HEK293 (cell line): ENCODE measurements around the gene LHFPL6.

Experiments
- CTCF ChIA-PET: fragments of 350-600 bp; formaldehyde crosslinking; extraction: SDS; loops from one replicate; lab custom pipeline; 2021; ENCODE audit warnings: antibody characterized with exemption; lab: Yijun Ruan, JAX
- POLR2A ChIA-PET: fragments of 300-600 bp; formaldehyde crosslinking; extraction: SDS; loops from one replicate; lab custom pipeline; 2020; ENCODE audit warnings: antibody characterized with exemption, inconsistent platforms; lab: Yijun Ruan, JAX
- H3K27ac ChIP-seq: fragments of 200-500 bp; sonication (Bioruptor generic); 2 replicates; pipeline ENCODE4 v1.5.1; 2014; ENCODE audit warnings: low read depth, low read length, control low read depth, inconsistent platforms; ENCODE audit errors: extremely low read depth
- H3K36me3 ChIP-seq, 2 experiments: fragments of 200-500 bp in 1 of 2; sonication (Bioruptor generic) in 1 of 2; 1 replicate in 1 of 2; 2 replicates in 1 of 2; pipeline ENCODE4 v1.5.1; 2014 to 2017; ENCODE audit warnings: inconsistent platforms in 2 of 2, low read length in 2 of 2; ENCODE audit not compliant: control insufficient read depth in 2 of 2, insufficient read depth in 1 of 2
- H3K4me1 ChIP-seq: fragments of 200-500 bp; sonication (Bioruptor generic); 2 replicates; pipeline ENCODE4 v1.5.1; 2014; ENCODE audit warnings: mild to moderate bottlenecking, low read length, inconsistent platforms; ENCODE audit not compliant: control insufficient read depth, insufficient read depth
- H3K4me3 ChIP-seq: 2 replicates; pipeline ENCODE4 v1.5.1; 2011; ENCODE audit warnings: low read depth, mild to moderate bottlenecking, control low read depth, low read length, moderate library complexity
- H3K9me3 ChIP-seq: fragments of 200-500 bp; sonication (Bioruptor generic); 2 replicates; pipeline ENCODE4 v1.5.1; 2014; ENCODE audit warnings: low read depth, low read length, inconsistent platforms; ENCODE audit not compliant: control insufficient read depth, insufficient read depth
- BCL11B ChIP-seq: fragments of 450-650 bp; formaldehyde crosslinking; IDR thresholded peaks from 2 replicates; pipeline ENCODE4 v1.5.1; 2016; ENCODE audit warnings: low read depth, missing biosample characterization, missing genetic modification characterization
- KLF7 ChIP-seq: fragments of 450-650 bp; formaldehyde crosslinking; IDR thresholded peaks from 2 replicates; pipeline ENCODE4 v1.5.1; 2016; ENCODE audit warnings: missing biosample characterization, missing genetic modification characterization, borderline replicate concordance
- OSR2 ChIP-seq: fragments of 450-650 bp; formaldehyde crosslinking; IDR thresholded peaks from 2 replicates; pipeline ENCODE4 v1.5.1; 2016; ENCODE audit warnings: missing biosample characterization, missing genetic modification characterization
- PATZ1 ChIP-seq: fragments of 450-650 bp; formaldehyde crosslinking; IDR thresholded peaks from 2 replicates; pipeline ENCODE4 v1.5.1; 2016; ENCODE audit warnings: missing biosample characterization, missing genetic modification characterization
- PBX3 ChIP-seq: sonication (generic); formaldehyde crosslinking; IDR thresholded peaks from 2 replicates; pipeline ENCODE4 v1.8.1; 2022; ENCODE audit warnings: mild to moderate bottlenecking, moderate library complexity, missing genetic modification reagents
- ZFP69B ChIP-seq: fragments of 450-650 bp; formaldehyde crosslinking; IDR thresholded peaks from 2 replicates; pipeline ENCODE4 v1.5.1; 2016; ENCODE audit warnings: missing biosample characterization, missing genetic modification characterization
- ZNF133 ChIP-seq: fragments of 450-650 bp; formaldehyde crosslinking; IDR thresholded peaks from 2 replicates; pipeline ENCODE4 v1.5.1; 2016; ENCODE audit warnings: missing biosample characterization, missing genetic modification characterization
- ZNF280D ChIP-seq: fragments of 450-650 bp; formaldehyde crosslinking; IDR thresholded peaks from 2 replicates; pipeline ENCODE4 v1.5.1; 2016; ENCODE audit warnings: missing biosample characterization, missing genetic modification characterization
- ZNF292 ChIP-seq: fragments of 450-650 bp; formaldehyde crosslinking; IDR thresholded peaks from 2 replicates; pipeline ENCODE4 v1.5.1; 2016; ENCODE audit warnings: low read depth, missing biosample characterization, missing genetic modification characterization, borderline replicate concordance
- ZNF335 ChIP-seq: fragments of 450-650 bp; formaldehyde crosslinking; conservative IDR thresholded peaks from 2 replicates; pipeline ENCODE4 v1.5.1; 2016; ENCODE audit warnings: missing biosample characterization, missing genetic modification characterization
- ZNF394 ChIP-seq: fragments of 450-650 bp; formaldehyde crosslinking; IDR thresholded peaks from 2 replicates; pipeline ENCODE4 v1.5.1; 2016; ENCODE audit warnings: missing biosample characterization, missing genetic modification characterization, mild to moderate bottlenecking, moderate library complexity, borderline replicate concordance
- ZNF416 ChIP-seq: fragments of 450-650 bp; formaldehyde crosslinking; IDR thresholded peaks from 2 replicates; pipeline ENCODE4 v1.5.1; 2016; ENCODE audit warnings: missing biosample characterization, missing genetic modification characterization
- ZNF433 ChIP-seq: fragments of 450-650 bp; formaldehyde crosslinking; IDR thresholded peaks from 2 replicates; pipeline ENCODE4 v1.5.1; 2016; ENCODE audit warnings: missing biosample characterization, missing genetic modification characterization, low read depth
- ZNF449 ChIP-seq: fragments of 450-650 bp; formaldehyde crosslinking; IDR thresholded peaks from 2 replicates; pipeline ENCODE4 v1.5.1; 2017; ENCODE audit warnings: missing biosample characterization, mild to moderate bottlenecking, missing genetic modification characterization, moderate library complexity
- ZNF514 ChIP-seq: fragments of 450-650 bp; formaldehyde crosslinking; IDR thresholded peaks from 2 replicates; pipeline ENCODE4 v1.5.1; 2016; ENCODE audit warnings: missing biosample characterization, missing genetic modification characterization
- ZNF645 ChIP-seq: fragments of 450-650 bp; formaldehyde crosslinking; IDR thresholded peaks from 2 replicates; pipeline ENCODE4; 2016; ENCODE audit warnings: missing biosample characterization, missing genetic modification characterization
- ZNF791 ChIP-seq: fragments of 450-650 bp; formaldehyde crosslinking; IDR thresholded peaks from 2 replicates; pipeline ENCODE4 v1.5.1; 2016; ENCODE audit warnings: missing biosample characterization, missing genetic modification characterization
- ZSCAN16 ChIP-seq: fragments of 450-650 bp; formaldehyde crosslinking; IDR thresholded peaks from 2 replicates; pipeline ENCODE4 v1.5.1; 2016; ENCODE audit warnings: missing biosample characterization, missing genetic modification characterization
- ZSCAN18 ChIP-seq: fragments of 450-650 bp; formaldehyde crosslinking; IDR thresholded peaks from 2 replicates; pipeline ENCODE4 v1.5.1; 2016; ENCODE audit warnings: missing biosample characterization, missing genetic modification characterization
- ZSCAN30 ChIP-seq: fragments of 450-650 bp; IDR thresholded peaks from 2 replicates; pipeline ENCODE4 v1.5.1; 2018; ENCODE audit warnings: missing biosample characterization, mild to moderate bottlenecking, missing genetic modification characterization, moderate library complexity

The LHFPL6 gene

GRCh38 chr13:39498471-39499114 lies 104.4 kb downstream of the LHFPL6 start:
- Histone ChIP-seq H3K27ac (no peak overlapping the region), H3K4me3 (no peak overlapping the region), H3K9me3 (no peaks in the 10 kb centered on the region), H3K36me3 (no peaks in the 10 kb centered on the region), H3K4me1 (no peaks in the 10 kb centered on the region)
- TF ChIP-seq ZFP69B (no peak), ZNF433 (tag by site-specific recombination) (no peak), ZNF645 (no peak), ZNF791 (tag by site-specific recombination) (no peak), ZSCAN30 (tag by site-specific recombination) (no peak), ZSCAN18 (tag by site-specific recombination) (no peak), ZNF133 (no peak), ZNF280D (tag by site-specific recombination) (no peak), ZNF449 (tag by site-specific recombination) (no peak), OSR2 (tag by site-specific recombination) (no peak), ZNF292 (tag by site-specific recombination) (no peak), ZNF416 (tag by site-specific recombination) (no peak), ZNF335 (tag by site-specific recombination) (no peak), KLF7 (no peak), PATZ1 (tag by site-specific recombination) (no peak), ZNF514 (tag by site-specific recombination) (no peak), ZSCAN16 (tag by site-specific recombination) (no peak), BCL11B (no peak), ZNF394 (tag by site-specific recombination) (no peak), PBX3 (no peak)
- ChIA-PET POLR2A (no interaction called here), CTCF (interaction anchor here (0.6 to 1.4 kb wide), 2 partner anchors 114 kb away, joined by 3 read pairs; no protein-coding TSS in a partner anchor)
